Smooth muscle cell (in vitro differentiated cells): ENCODE data around the gene NPAS4. TPM values are rescaled to one million over a fixed set of nuclear protein-coding genes. Genes with fewer than 3 reads are reported as not detected.
"Not testable (repeated sequence)": the region's sequence is repeated elsewhere in the genome, so short reads cannot be mapped to it uniquely, and the experiment has no call there.

ENCODE experiments used
- DNase-seq: peaks from one replicate; lab custom pipeline; 2025; ENCODE audit not compliant: unreplicated experiment; lab: John Stamatoyannopoulos, UW
- H2AFZ ChIP-seq: fragments of 200-600 bp; sonication (generic); 2 replicates; pipeline ENCODE4 v1.6.0; 2016; ENCODE audit warnings: antibody characterized with exemption, low read depth, mild to moderate bottlenecking
- H3F3A ChIP-seq: fragments of 200-600 bp; sonication (generic); 2 replicates; pipeline ENCODE4 v1.6.0; 2017; ENCODE audit warnings: antibody characterized with exemption, low read depth
- H3K27ac ChIP-seq: fragments of 200-600 bp; sonication (generic); 2 replicates; pipeline ENCODE4 v1.5.1; 2016; ENCODE audit warnings: low read depth, mild to moderate bottlenecking
- H3K27me3 ChIP-seq: fragments of 200-600 bp; sonication (generic); 2 replicates; pipeline ENCODE4 v1.6.1; 2016; ENCODE audit warnings: low read depth, mild to moderate bottlenecking
- H3K36me3 ChIP-seq: fragments of 200-600 bp; sonication (generic); 2 replicates; pipeline ENCODE4 v1.5.1; 2016; ENCODE audit warnings: low read depth
- H3K4me1 ChIP-seq: fragments of 200-600 bp; sonication (generic); 2 replicates; pipeline ENCODE4 v1.5.1; 2016; ENCODE audit warnings: low read depth
- H3K4me2 ChIP-seq: fragments of 200-600 bp; sonication (generic); 2 replicates; pipeline ENCODE4 v1.6.0; 2016; ENCODE audit warnings: mild to moderate bottlenecking
- H3K4me3 ChIP-seq: fragments of 200-600 bp; sonication (generic); 2 replicates; pipeline ENCODE4 v1.5.1; 2016; ENCODE audit warnings: mild to moderate bottlenecking
- H3K79me2 ChIP-seq: fragments of 200-600 bp; sonication (generic); 2 replicates; pipeline ENCODE4 v1.6.0; 2016; ENCODE audit warnings: low read depth, mild to moderate bottlenecking
- H3K9ac ChIP-seq: fragments of 200-600 bp; sonication (generic); 2 replicates; pipeline ENCODE4 v1.6.0; 2016; ENCODE audit warnings: low read depth
- H3K9me3 ChIP-seq: fragments of 200-600 bp; sonication (generic); replicated peaks from 2 replicates; pipeline ENCODE4 v1.5.1; 2016; ENCODE audit warnings: low read depth
- H4K20me1 ChIP-seq: fragments of 200-600 bp; sonication (generic); 2 replicates; pipeline ENCODE4 v1.6.0; 2016; ENCODE audit warnings: low read depth
- WGBS: methylation state at CpG from one replicate; pipeline ENCODE4 v1.1.7; 2016; ENCODE audit warnings: low lambda C conversion rate; 5-methylcytosine and 5-hydroxymethylcytosine counted together
- polyA plus RNA-seq: library from polyadenylated mRNA; unstranded; fragments of >200 nt; fragmentation: Nextera tagmentation; extraction: Ambion mirVana; gene quantifications from 2 replicates; pipeline ENCODE4 v1.2.1, GENCODE V29; 2016
- total RNA-seq: library from RNA; depleted of rRNA; stranded (reverse); fragments of >200 nt; gene quantifications from 2 replicates; pipeline ENCODE4 v1.2.3, GENCODE V29; 2014
- TF ChIP-seq, protein P1 (sequence below): fragments of 200-600 bp; sonication (generic); IDR thresholded peaks from 2 replicates; pipeline ENCODE4 v1.5.1; 2017; ENCODE audit warnings: borderline replicate concordance, mild to moderate bottlenecking, antibody characterized with exemption; ENCODE audit not compliant: insufficient read depth, poor library complexity, severe bottlenecking

NPAS4 gene
- 0.58 and 0.85 TPM in 2 replicates for total RNA-seq
- 0.84 and 1.1 TPM in 2 replicates for polyA plus RNA-seq

GRCh38 chr11:66420671-66421476 lies at the start of gene NPAS4:
Gene NPAS4 (plus strand): TSS chr11:66421035. CDS start chr11:66421180, 145 bp downstream.
- H3K4me3 ChIP-seq: no peak within 1 kb of the TSS
- peaks cover 12% of the 10 kb centered on the region for H3K4me1 ChIP-seq
- H3K9me3 ChIP-seq: no peaks in the 10 kb centered on the region
- peaks cover 11% of the 10 kb centered on the region for H3F3A ChIP-seq
- no peak within 1 kb of the TSS for H3K4me2 ChIP-seq
- H2AFZ ChIP-seq: no peak within 1 kb of the TSS
- peaks cover 22% of the 10 kb centered on the region for H3K27me3 ChIP-seq
- no peak for DNase-seq
- H3K36me3 ChIP-seq: no peaks in the 10 kb centered on the region
- no peak within 1 kb of the TSS for H3K27ac ChIP-seq
- peaks cover 69% of the 10 kb centered on the region for H4K20me1 ChIP-seq
- WGBS: 5% methylated on average over 52 of the region's 71 CpGs
- no peaks in the 10 kb centered on the region for H3K79me2 ChIP-seq
- TF ChIP-seq, protein P1, sequence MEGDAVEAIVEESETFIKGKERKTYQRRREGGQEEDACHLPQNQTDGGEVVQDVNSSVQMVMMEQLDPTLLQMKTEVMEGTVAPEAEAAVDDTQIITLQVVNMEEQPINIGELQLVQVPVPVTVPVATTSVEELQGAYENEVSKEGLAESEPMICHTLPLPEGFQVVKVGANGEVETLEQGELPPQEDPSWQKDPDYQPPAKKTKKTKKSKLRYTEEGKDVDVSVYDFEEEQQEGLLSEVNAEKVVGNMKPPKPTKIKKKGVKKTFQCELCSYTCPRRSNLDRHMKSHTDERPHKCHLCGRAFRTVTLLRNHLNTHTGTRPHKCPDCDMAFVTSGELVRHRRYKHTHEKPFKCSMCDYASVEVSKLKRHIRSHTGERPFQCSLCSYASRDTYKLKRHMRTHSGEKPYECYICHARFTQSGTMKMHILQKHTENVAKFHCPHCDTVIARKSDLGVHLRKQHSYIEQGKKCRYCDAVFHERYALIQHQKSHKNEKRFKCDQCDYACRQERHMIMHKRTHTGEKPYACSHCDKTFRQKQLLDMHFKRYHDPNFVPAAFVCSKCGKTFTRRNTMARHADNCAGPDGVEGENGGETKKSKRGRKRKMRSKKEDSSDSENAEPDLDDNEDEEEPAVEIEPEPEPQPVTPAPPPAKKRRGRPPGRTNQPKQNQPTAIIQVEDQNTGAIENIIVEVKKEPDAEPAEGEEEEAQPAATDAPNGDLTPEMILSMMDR: no peak
- H3K9ac ChIP-seq: no peak within 1 kb of the TSS

DNA sequence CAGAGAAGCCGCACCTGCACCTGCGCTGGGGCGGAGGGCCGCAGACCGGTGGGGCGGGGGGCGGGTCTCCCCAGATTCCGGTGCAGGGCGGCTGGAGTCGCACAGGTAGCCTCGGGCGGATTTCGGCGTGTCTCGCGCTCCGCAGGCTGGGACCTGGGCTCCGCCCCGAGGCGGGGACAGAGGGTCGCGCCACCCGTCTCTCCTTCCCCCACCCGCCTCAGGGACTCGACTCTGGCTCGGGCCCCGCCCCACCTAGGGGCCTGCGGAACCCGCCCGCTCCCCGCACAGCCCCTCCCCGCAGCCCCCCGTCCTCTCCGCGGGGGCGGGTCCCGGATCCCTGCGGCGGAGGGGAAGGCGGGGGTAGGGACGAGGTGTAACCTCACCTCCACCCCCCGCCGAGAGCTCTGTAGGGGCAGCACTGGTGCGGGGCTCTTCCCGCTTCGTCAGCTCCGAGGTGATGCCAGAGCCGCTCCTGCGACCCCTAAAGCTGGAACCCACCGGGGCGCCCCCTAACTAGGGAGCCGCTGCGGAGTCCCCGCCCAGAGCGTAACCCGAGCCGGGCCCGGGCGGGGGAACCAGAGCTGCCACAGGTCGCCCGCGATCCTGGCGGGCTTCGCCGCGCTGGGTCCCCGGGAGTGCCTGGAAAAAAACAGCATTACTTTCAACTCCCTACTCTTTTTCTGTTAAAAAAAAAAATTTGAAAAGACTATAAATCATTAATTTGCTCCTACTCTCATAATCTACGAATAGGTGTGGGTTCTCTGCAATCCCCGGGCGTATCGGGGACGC lies 49.0 kb upstream of the NPAS4 start, which contains the start of gene SLC29A2:
TSS of gene SLC29A2 (minus strand) at position 134 of the 789 bp plus-strand sequence. CDS start 169 bp downstream, outside the sequence.
- TF ChIP-seq, protein P1: no peak
- WGBS: under 1% methylated on average over 53 of the region's 72 CpGs
- no peak for DNase-seq

GRCh38 chr11:66373265-66373664 lies 47.6 kb upstream of the NPAS4 start:
- 76% methylated on average over 5 of the region's 5 CpGs for WGBS
- H3K9me3 ChIP-seq: no peaks in the 10 kb centered on the region
- H3K9ac ChIP-seq: no peak overlapping the region
- H2AFZ ChIP-seq: no peak overlapping the region
- H3K79me2 ChIP-seq: no peaks in the 10 kb centered on the region
- no peak overlapping the region for H3K4me2 ChIP-seq
- H3K27ac ChIP-seq: no peak overlapping the region
- no peak for DNase-seq
- peaks cover 4% of the 10 kb centered on the region for H3F3A ChIP-seq
- TF ChIP-seq, protein P1: no peak
- no peak overlapping the region for H3K4me3 ChIP-seq
- H4K20me1 ChIP-seq: peaks cover 12% of the 10 kb centered on the region
- no peaks in the 10 kb centered on the region for H3K36me3 ChIP-seq
- no peaks in the 10 kb centered on the region for H3K27me3 ChIP-seq
- peaks cover 6% of the 10 kb centered on the region for H3K4me1 ChIP-seq

More for the DNA sequence above, 49.0 kb upstream of the NPAS4 start, which contains the start of gene SLC29A2:
- Histone ChIP-seq H3K9me3 (no peaks in the 10 kb centered on the region), H3K4me1 (peaks cover 6% of the 10 kb centered on the region), H3F3A (peaks cover 4% of the 10 kb centered on the region), H3K4me2 (peak within 1 kb of the TSS; percentile 95), H3K27ac (peak within 1 kb of the TSS; percentile 51), H3K4me3 (peak within 1 kb of the TSS; percentile 80), H3K79me2 (no peaks in the 10 kb centered on the region), H2AFZ (peak within 1 kb of the TSS; percentile 85), H3K27me3 (no peaks in the 10 kb centered on the region), H3K36me3 (no peaks in the 10 kb centered on the region), H4K20me1 (peaks cover 12% of the 10 kb centered on the region), H3K9ac (peak within 1 kb of the TSS; percentile 25)

GRCh38 chr11:66373690-66374287 lies 47.0 kb upstream of the NPAS4 start:
- H3F3A ChIP-seq, H3K9me3 ChIP-seq, H3K36me3 ChIP-seq, H3K4me1 ChIP-seq, H3K4me2 ChIP-seq, H3K27ac ChIP-seq, H3K79me2 ChIP-seq, H3K4me3 ChIP-seq, H3K27me3 ChIP-seq, DNase-seq, H2AFZ ChIP-seq, H3K9ac ChIP-seq: not testable (repeated sequence)
- WGBS: 88% methylated on average over 9 of the region's 9 CpGs
- peaks cover 12% of the 10 kb centered on the region for H4K20me1 ChIP-seq

GRCh38 chr11:66380264-66380663 lies 40.6 kb upstream of the NPAS4 start:
- 51% methylated on average over 7 of the region's 7 CpGs for WGBS

More at GRCh38 chr11:66380264-66380663, 40.6 kb upstream of the NPAS4 start:
- not testable (repeated sequence) for DNase-seq, H3K9me3 ChIP-seq, H3K36me3 ChIP-seq, H3K27ac ChIP-seq, H3F3A ChIP-seq, H3K4me2 ChIP-seq, H2AFZ ChIP-seq, H3K9ac ChIP-seq, H3K27me3 ChIP-seq, H3K4me3 ChIP-seq, H4K20me1 ChIP-seq, H3K4me1 ChIP-seq, H3K79me2 ChIP-seq
